Neuronal stem cell (in vitro differentiated cells): ENCODE measurements around the gene EIF2D.

Experiments used
- DNase-seq: peaks from one replicate; pipeline ENCODE4 v3.0.0-alpha.2; 2013; ENCODE audit warnings: low spot score
- H2AFZ ChIP-seq: one replicate; pipeline ENCODE4 v1.6.1; 2013; ENCODE audit warnings: mild to moderate bottlenecking, low read length, inconsistent platforms
- H2AK5ac ChIP-seq: 2 replicates; pipeline ENCODE4 v1.6.1; 2013; ENCODE audit warnings: low read depth, mild to moderate bottlenecking, inconsistent platforms, low read length, moderate library complexity, mixed read lengths
- H2BK120ac ChIP-seq: 2 replicates; pipeline ENCODE4 v1.6.1; 2013; ENCODE audit warnings: low read depth, mild to moderate bottlenecking, inconsistent platforms, low read length, moderate library complexity, mixed read lengths
- H2BK12ac ChIP-seq: one replicate; pipeline ENCODE4 v1.6.1; 2013; ENCODE audit warnings: low read length, inconsistent platforms
- H2BK15ac ChIP-seq: 2 replicates; pipeline ENCODE4 v1.6.1; 2013; ENCODE audit warnings: mild to moderate bottlenecking, low read length, inconsistent platforms, mixed read lengths
- H2BK5ac ChIP-seq: one replicate; pipeline ENCODE4 v1.6.1; 2013; ENCODE audit warnings: inconsistent platforms, mild to moderate bottlenecking, low read length, moderate library complexity
- H3K14ac ChIP-seq: one replicate; pipeline ENCODE4 v1.6.1; 2013; ENCODE audit warnings: low read length, inconsistent platforms
- H3K18ac ChIP-seq: 2 replicates; pipeline ENCODE4 v1.6.1; 2013; ENCODE audit warnings: low read length, inconsistent platforms
- H3K23ac ChIP-seq: 2 replicates; pipeline ENCODE4 v1.6.1; 2013; ENCODE audit warnings: low read depth, mild to moderate bottlenecking, mixed read lengths, low read length, inconsistent platforms; ENCODE audit not compliant: poor library complexity
- H3K27ac ChIP-seq: replicated peaks from 3 replicates; pipeline ENCODE4 v1.5.1; 2013; ENCODE audit warnings: low read length, inconsistent platforms
- H3K27me3 ChIP-seq, 3 experiments: 2 replicates each; pipeline ENCODE4 v1.6.1; 2013; ENCODE audit warnings: low read length in 3 of 3, mild to moderate bottlenecking in 2 of 3, inconsistent platforms in 1 of 3, low read depth in 1 of 3, mixed read lengths in 1 of 3, moderate library complexity in 1 of 3; ENCODE audit not compliant: control insufficient read depth in 3 of 3, insufficient read depth in 3 of 3
- H3K36me3 ChIP-seq, 2 donors: replicated peaks in 1 of 2; 2 replicates each; pipeline ENCODE4 v1.6.1; 2013; ENCODE audit warnings: low read length in 2 of 2; ENCODE audit not compliant: control insufficient read depth in 2 of 2, insufficient read depth in 2 of 2
- H3K4ac ChIP-seq: 2 replicates; pipeline ENCODE4 v1.6.1; 2013; ENCODE audit warnings: inconsistent platforms, mild to moderate bottlenecking, low read length, moderate library complexity
- H3K4me1 ChIP-seq, 2 donors: 1 replicate in 1 of 2; 2 replicates in 1 of 2; pipeline ENCODE4 v1.6.1; 2013; ENCODE audit warnings: low read length in 2 of 2, low read depth in 1 of 2; ENCODE audit not compliant: control insufficient read depth in 2 of 2, insufficient read depth in 1 of 2
- H3K4me2 ChIP-seq: one replicate; pipeline ENCODE4 v1.6.1; 2013; ENCODE audit warnings: mild to moderate bottlenecking, low read length, inconsistent platforms; ENCODE audit not compliant: insufficient read depth, poor library complexity, severe bottlenecking
- H3K4me3 ChIP-seq, 2 donors: 2 replicates each; pipeline ENCODE4 v1.5.1; 2013; ENCODE audit warnings: low read length in 2 of 2, mild to moderate bottlenecking in 2 of 2, inconsistent platforms in 1 of 2, moderate library complexity in 1 of 2
- H3K79me1 ChIP-seq: one replicate; pipeline ENCODE4 v1.6.1; 2013; ENCODE audit warnings: low read depth, mild to moderate bottlenecking, inconsistent platforms, low read length, moderate library complexity
- H3K9ac ChIP-seq: one replicate; pipeline ENCODE4 v1.6.1; 2013; ENCODE audit warnings: mild to moderate bottlenecking, low read depth, low read length, inconsistent platforms; ENCODE audit not compliant: poor library complexity
- H3K9me3 ChIP-seq, 2 donors: replicated peaks in 1 of 2; 2 replicates each; pipeline versions ENCODE3 to v1.6.1; 2013; ENCODE audit warnings: low read length in 2 of 2, mild to moderate bottlenecking in 2 of 2, inconsistent platforms in 1 of 2, low read depth in 1 of 2, mixed read lengths in 1 of 2, moderate library complexity in 1 of 2; ENCODE audit not compliant: control insufficient read depth in 2 of 2, insufficient read depth in 1 of 2
- H4K8ac ChIP-seq: one replicate; pipeline ENCODE4 v1.6.1; 2013; ENCODE audit warnings: low read depth, mild to moderate bottlenecking, inconsistent platforms, low read length, moderate library complexity
- H4K91ac ChIP-seq: one replicate; pipeline ENCODE4 v1.6.1; 2013; ENCODE audit warnings: low read length, low read depth, mild to moderate bottlenecking, inconsistent platforms; ENCODE audit not compliant: poor library complexity
- WGBS, 2 donors: extraction: QIAGEN DNeasy Blood & Tissue Kit; methylation state at CpG; one replicate each; pipeline ENCODE4 v1.1.7; 2013; ENCODE audit warnings: missing lambda C conversion rate in 2 of 2, mixed read lengths in 1 of 2; ENCODE audit not compliant: insufficient read length in 2 of 2, insufficient replicate concordance in 1 of 2; ENCODE audit errors: extremely low coverage in 2 of 2; 5-methylcytosine and 5-hydroxymethylcytosine counted together

EIF2D gene

DNA sequence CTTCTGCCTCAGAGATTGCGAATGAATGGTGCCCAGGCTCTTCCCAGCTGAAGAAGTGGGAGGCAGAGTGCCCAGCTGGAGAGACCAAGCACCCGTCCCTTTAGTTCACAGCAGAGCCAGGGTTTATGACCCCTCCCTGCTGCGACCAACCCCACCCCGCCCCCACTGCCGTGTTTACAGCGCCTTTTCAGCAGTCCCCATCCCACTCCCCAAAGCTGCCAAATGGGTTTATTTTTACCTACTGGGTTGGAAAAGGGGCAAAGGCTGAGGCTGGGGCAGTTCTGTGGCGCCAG lies 46.7 kb upstream of the EIF2D start:
- H3K9me3 ChIP-seq: no peaks in the 10 kb centered on the region
- H3K23ac ChIP-seq: no peak overlapping the region
- no peak overlapping the region for H3K9ac ChIP-seq
- H3K79me1 ChIP-seq: no peaks in the 10 kb centered on the region
- H3K4me1 ChIP-seq: peaks cover 16 to 18% of the 10 kb centered on the region in 2 donors
- H4K8ac ChIP-seq: no peak overlapping the region
- H2BK15ac ChIP-seq: no peak overlapping the region
- no peak overlapping the region for H2BK120ac ChIP-seq
- H2BK5ac ChIP-seq: no peak overlapping the region
- H3K18ac ChIP-seq: peak overlapping the region; percentile 21
- H3K4me2 ChIP-seq: no peak overlapping the region
- no peak overlapping the region for H4K91ac ChIP-seq
- no CpG with 5 or more reads among the region's 7 CpGs for WGBS, 2 donors
- H3K27ac ChIP-seq: no peak overlapping the region
- peak overlapping the region; percentile 48 for H2BK12ac ChIP-seq
- no peak overlapping the region for H3K4ac ChIP-seq
- H2AFZ ChIP-seq: peak overlapping the region; percentile 18
- no peaks in the 10 kb centered on the region for H3K36me3 ChIP-seq
- H3K27me3 ChIP-seq: peaks cover 0 to 44% (median 3%) of the 10 kb centered on the region in 3 experiments
- no peak overlapping the region for H3K14ac ChIP-seq
- H2AK5ac ChIP-seq: no peak overlapping the region
- no peak overlapping the region for H3K4me3 ChIP-seq
- DNase-seq: no peak

DNA sequence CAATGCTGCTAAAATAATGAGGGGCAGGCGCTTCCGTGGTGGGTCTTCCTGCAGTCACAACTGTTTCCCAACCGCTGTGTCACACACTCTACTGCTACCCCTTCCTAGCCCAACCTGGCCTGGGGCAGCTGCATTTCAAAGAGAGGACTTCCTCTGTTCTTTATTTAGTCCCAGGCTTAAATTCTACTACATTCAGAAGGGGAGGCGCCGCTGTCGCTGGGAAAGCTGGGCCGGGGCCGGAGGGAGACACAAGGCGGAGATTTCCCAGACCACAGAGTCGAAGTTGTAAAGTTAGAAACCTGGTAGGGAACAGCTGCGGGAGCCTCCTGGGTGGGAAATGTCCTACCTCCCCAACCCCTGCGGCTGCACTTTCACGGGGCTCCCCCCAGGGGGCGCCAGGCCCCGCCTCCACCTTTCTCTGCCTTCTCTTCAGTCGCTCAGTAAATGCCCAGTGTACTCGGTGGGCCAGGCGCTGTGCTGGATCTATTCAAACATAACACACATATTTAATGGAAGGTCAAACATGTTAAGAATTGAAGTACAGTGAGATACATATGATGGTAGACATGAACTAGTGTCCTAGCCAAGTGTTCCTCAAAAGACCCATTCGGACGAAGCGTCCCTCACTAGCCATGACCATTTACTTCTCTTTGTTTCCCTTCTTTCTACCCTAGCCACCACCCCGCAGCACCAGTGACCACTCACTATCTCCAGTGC lies 46.2 kb upstream of the EIF2D start:
- H3K27ac ChIP-seq: no peak overlapping the region

DNA sequence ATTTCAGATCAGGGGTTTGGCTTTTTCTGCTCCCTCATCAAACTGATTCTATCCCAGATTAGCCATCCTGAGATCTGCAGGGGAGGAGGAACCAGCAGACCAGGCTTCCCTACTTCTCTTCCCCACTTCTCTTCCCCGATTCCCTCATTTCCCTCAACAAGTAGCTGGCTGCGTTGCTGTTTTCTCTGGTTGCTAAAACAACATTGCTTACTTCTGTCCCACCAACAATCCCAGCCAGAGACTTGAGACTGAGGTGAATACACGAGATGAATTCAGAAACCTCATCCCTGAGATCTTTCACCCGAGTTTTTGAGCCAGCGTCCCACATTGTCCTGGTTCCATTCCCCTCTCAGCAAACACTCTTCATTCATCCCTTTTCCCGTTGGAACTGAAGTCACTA lies 45.5 kb upstream of the EIF2D start:
- Histone ChIP-seq H3K4me1 (peaks cover 12 to 15% of the 10 kb centered on the region in 2 donors), H3K79me1 (no peaks in the 10 kb centered on the region), H2AFZ (no peak overlapping the region), H2BK120ac (no peak overlapping the region), H4K8ac (no peak overlapping the region), H3K4ac (no peak overlapping the region), H3K23ac (no peak overlapping the region), H3K36me3 (no peaks in the 10 kb centered on the region), H3K9me3 (no peaks in the 10 kb centered on the region), H3K4me3 (no peak overlapping the region), H3K18ac (no peak overlapping the region), H3K27ac (no peak overlapping the region), H2BK5ac (no peak overlapping the region), H2BK15ac (no peak overlapping the region), H4K91ac (no peak overlapping the region), H2BK12ac (no peak overlapping the region), H2AK5ac (no peak overlapping the region), H3K14ac (no peak overlapping the region), H3K4me2 (no peak overlapping the region), H3K9ac (no peak overlapping the region), H3K27me3 (peaks cover 0 to 32% (median 0%) of the 10 kb centered on the region in 3 experiments)
- no peak for DNase-seq
- no CpG with 5 or more reads among the region's 6 CpGs for WGBS, 2 donors

More for the DNA sequence above, 46.2 kb upstream of the EIF2D start:
- Histone ChIP-seq H3K9ac (no peak overlapping the region), H4K8ac (no peak overlapping the region), H3K9me3 (no peaks in the 10 kb centered on the region), H3K4me1 (peaks cover 12 to 15% of the 10 kb centered on the region in 2 donors), H2BK12ac (peak overlapping the region; percentile 48), H3K79me1 (no peaks in the 10 kb centered on the region), H3K23ac (no peak overlapping the region), H3K27me3 (peaks cover 0 to 39% (median 0%) of the 10 kb centered on the region in 3 experiments), H3K4me2 (peak overlapping the region; percentile 28), H3K36me3 (no peaks in the 10 kb centered on the region), H2AFZ (peak overlapping the region; percentile 37), H2BK15ac (no peak overlapping the region), H4K91ac (no peak overlapping the region), H3K14ac (no peak overlapping the region), H3K4ac (no peak overlapping the region), H2BK5ac (no peak overlapping the region), H2BK120ac (no peak overlapping the region), H3K18ac (peak overlapping the region; percentile 33), H3K4me3 (no peak overlapping the region), H2AK5ac (no peak overlapping the region)
- no peak for DNase-seq
- WGBS, 2 donors: no CpG with 5 or more reads among the region's 22 CpGs

DNA sequence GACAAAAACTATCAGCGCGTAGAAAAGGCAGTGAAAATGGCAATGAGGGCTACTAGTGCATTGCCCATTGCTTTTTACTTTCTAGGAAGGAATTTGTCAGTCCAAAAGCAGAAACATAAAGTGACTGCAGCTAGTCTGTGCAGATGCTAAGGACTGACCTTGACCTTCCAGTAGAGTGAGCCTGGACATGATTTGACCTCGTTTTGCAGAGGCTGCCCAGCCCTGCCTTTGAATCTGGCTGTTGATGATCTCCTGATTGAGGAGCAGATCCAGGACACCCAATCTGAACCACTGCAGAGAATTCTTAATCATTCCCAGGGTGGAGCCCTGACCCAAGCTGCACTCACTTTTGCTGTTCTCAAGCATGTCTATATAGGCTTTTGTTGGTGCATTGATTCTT lies 44.7 kb upstream of the EIF2D start:
- Histone ChIP-seq H3K79me1 (no peaks in the 10 kb centered on the region), H4K91ac (no peak overlapping the region), H3K14ac (no peak overlapping the region), H3K23ac (no peak overlapping the region), H2AK5ac (no peak overlapping the region), H3K9me3 (no peaks in the 10 kb centered on the region), H3K4ac (no peak overlapping the region), H3K4me1 (peaks cover 12 to 15% of the 10 kb centered on the region in 2 donors), H3K9ac (no peak overlapping the region), H3K4me2 (no peak overlapping the region), H3K27me3 (peaks cover 0 to 24% (median 0%) of the 10 kb centered on the region in 3 experiments), H2BK5ac (no peak overlapping the region), H2BK15ac (no peak overlapping the region), H3K4me3 (no peak overlapping the region), H2BK120ac (no peak overlapping the region), H2BK12ac (no peak overlapping the region), H2AFZ (no peak overlapping the region), H3K36me3 (no peaks in the 10 kb centered on the region), H4K8ac (no peak overlapping the region), H3K27ac (no peak overlapping the region), H3K18ac (no peak overlapping the region)
- no CpG with 5 or more reads among the region's 3 CpGs for WGBS, 2 donors
- no peak for DNase-seq
